ENCODE results near the gene URI1.

Gene URI1

DNA sequence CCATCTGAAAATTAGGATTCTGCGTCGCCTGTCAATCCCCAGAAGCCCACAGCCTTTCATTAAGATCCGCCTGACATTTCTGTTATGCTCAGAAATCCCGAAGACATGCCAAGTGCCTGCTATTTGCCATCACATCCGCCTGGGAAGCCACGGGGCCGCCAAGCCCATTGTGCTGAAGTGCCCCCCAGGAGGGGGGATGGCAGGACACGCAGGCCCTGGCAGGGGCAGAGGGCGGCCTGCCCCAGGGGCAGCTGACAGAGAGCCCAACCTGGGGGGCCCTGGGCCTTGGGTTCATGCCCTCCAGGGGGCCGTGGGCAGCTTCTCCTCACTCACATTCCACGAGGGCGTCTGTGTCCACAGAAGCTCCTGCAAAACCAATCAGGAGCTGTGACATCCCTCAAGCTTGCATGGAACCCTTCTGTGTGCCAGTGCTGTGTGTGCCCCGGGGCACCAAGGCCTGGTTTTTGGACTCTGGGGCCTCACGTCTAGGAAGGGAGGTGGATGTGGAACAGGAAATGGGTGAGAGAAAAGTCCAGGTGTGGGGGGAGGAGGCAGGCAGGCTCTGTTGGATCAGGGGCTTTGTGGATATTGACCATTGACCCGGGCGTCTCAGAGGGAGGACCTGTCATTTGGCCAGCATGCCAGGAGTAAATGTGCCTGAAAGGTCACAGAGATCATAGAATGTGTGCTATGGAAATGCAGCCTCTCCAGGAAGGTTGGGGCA lies 122.9 kb downstream of the URI1 start:
- TF ChIP-seq, protein P1, sequence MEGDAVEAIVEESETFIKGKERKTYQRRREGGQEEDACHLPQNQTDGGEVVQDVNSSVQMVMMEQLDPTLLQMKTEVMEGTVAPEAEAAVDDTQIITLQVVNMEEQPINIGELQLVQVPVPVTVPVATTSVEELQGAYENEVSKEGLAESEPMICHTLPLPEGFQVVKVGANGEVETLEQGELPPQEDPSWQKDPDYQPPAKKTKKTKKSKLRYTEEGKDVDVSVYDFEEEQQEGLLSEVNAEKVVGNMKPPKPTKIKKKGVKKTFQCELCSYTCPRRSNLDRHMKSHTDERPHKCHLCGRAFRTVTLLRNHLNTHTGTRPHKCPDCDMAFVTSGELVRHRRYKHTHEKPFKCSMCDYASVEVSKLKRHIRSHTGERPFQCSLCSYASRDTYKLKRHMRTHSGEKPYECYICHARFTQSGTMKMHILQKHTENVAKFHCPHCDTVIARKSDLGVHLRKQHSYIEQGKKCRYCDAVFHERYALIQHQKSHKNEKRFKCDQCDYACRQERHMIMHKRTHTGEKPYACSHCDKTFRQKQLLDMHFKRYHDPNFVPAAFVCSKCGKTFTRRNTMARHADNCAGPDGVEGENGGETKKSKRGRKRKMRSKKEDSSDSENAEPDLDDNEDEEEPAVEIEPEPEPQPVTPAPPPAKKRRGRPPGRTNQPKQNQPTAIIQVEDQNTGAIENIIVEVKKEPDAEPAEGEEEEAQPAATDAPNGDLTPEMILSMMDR (IDR thresholded peaks at IDR 0.05; ENCODE audit: low read depth, low read length): no peak
- H3K4me3 ChIP-seq (ENCODE audit: low read depth, low read length): no peak overlapping the region

GRCh38 chr19:30065680-30066606 lies 123.9 kb downstream of the URI1 start:
- TF ChIP-seq, protein P1 (IDR thresholded peaks at IDR 0.05; ENCODE audit: low read depth, low read length): no peak
- H3K4me3 ChIP-seq (ENCODE audit: low read depth, low read length): no peak overlapping the region

All from WI38 (cell line).